IMR-90 (cell line): ENCODE data around the gene CNPPD1. TPM values are rescaled to one million over a fixed set of nuclear protein-coding genes. Genes with fewer than 3 reads are reported as not detected.

Experiments used
- ATAC-seq: fragments of 200-7000 bp; cut with Tn5 transposase; 2 replicates; pipeline ENCODE4 v1.9.1; 2020; ENCODE audit warnings: low read depth, mild to moderate bottlenecking, moderate library complexity
- BruUV-seq: library from RNA; stranded (reverse); fragments of 400-500 nt; replicated peaks from 2 replicates; lab custom pipeline; 2021; lab: Mats Ljungman, UMichigan
- CTCF ChIA-PET: fragments of 300-600 bp; formaldehyde crosslinking; extraction: SDS; loops from one replicate; lab custom pipeline; 2021; ENCODE audit warnings: antibody characterized with exemption; lab: Yijun Ruan, JAX
- POLR2A ChIA-PET: fragments of 300-600 bp; sonication (Branson Sonifier 250); formaldehyde crosslinking; loops from one replicate; lab custom pipeline; 2022; ENCODE audit warnings: antibody characterized with exemption; ENCODE audit not compliant: unreplicated experiment; lab: Charles Lee
- DNase-seq: peaks from one replicate; pipeline ENCODE4 v3.0.0; 2013
- H2AFZ ChIP-seq: replicated peaks from 2 replicates; pipeline ENCODE3; 2013; ENCODE audit warnings: low read length, mild to moderate bottlenecking; ENCODE audit not compliant: poor library complexity
- H2AK5ac ChIP-seq: 2 replicates; pipeline ENCODE4 v1.6.1; 2013; ENCODE audit warnings: low read depth, low read length, inconsistent platforms
- H2AK9ac ChIP-seq: replicated peaks from 2 replicates; pipeline ENCODE3; 2013; ENCODE audit warnings: mild to moderate bottlenecking, low read depth, low read length, moderate library complexity; ENCODE audit not compliant: poor library complexity
- H2BK120ac ChIP-seq: 2 replicates; pipeline ENCODE4 v1.6.1; 2013; ENCODE audit warnings: low read depth, low read length, inconsistent platforms
- H2BK15ac ChIP-seq: 3 replicates; pipeline ENCODE4 v1.6.1; 2013; ENCODE audit warnings: low read depth, low read length, inconsistent platforms
- H2BK20ac ChIP-seq: 2 replicates; pipeline ENCODE4 v1.6.1; 2013; ENCODE audit warnings: low read depth, mild to moderate bottlenecking, inconsistent platforms, low read length, moderate library complexity
- H2BK5ac ChIP-seq: 2 replicates; pipeline ENCODE4 v1.6.1; 2013; ENCODE audit warnings: mild to moderate bottlenecking, low read depth, low read length, inconsistent platforms; ENCODE audit not compliant: poor library complexity, severe bottlenecking
- H3K14ac ChIP-seq: replicated peaks from 2 replicates; pipeline ENCODE4 v1.6.1; 2013; ENCODE audit warnings: low read depth, low read length, inconsistent platforms
- H3K18ac ChIP-seq: 2 replicates; pipeline ENCODE4 v1.6.1; 2013; ENCODE audit warnings: low read depth, low read length, control low read depth
- H3K23ac ChIP-seq: 2 replicates; pipeline ENCODE4 v1.6.1; 2013; ENCODE audit warnings: low read depth, low read length, inconsistent platforms
- H3K27ac ChIP-seq: 2 replicates; pipeline ENCODE4 v1.5.1; 2013; ENCODE audit warnings: mild to moderate bottlenecking, control low read depth, low read length; ENCODE audit not compliant: insufficient read depth
- H3K27me3 ChIP-seq: 2 replicates; pipeline ENCODE4 v1.6.1; 2013; ENCODE audit warnings: low read length; ENCODE audit not compliant: control insufficient read depth, insufficient read depth
- H3K36me3 ChIP-seq: 2 replicates; pipeline ENCODE4 v1.6.1; 2013; ENCODE audit warnings: low read length, mixed read lengths; ENCODE audit not compliant: control insufficient read depth, insufficient read depth
- H3K4ac ChIP-seq: 2 replicates; pipeline ENCODE4 v1.6.1; 2013; ENCODE audit warnings: low read depth, low read length, inconsistent platforms
- H3K4me1 ChIP-seq: 2 replicates; pipeline ENCODE4 v1.6.1; 2013; ENCODE audit warnings: low read length, mixed read lengths; ENCODE audit not compliant: control insufficient read depth, insufficient read depth
- H3K4me2 ChIP-seq: 2 replicates; pipeline ENCODE4 v1.6.1; 2013; ENCODE audit warnings: low read depth, mild to moderate bottlenecking, control low read depth, low read length, moderate library complexity
- H3K4me3 ChIP-seq: 2 replicates; pipeline ENCODE4 v1.5.1; 2013; ENCODE audit warnings: low read depth, mild to moderate bottlenecking, control low read depth, low read length, moderate library complexity; ENCODE audit not compliant: insufficient read depth
- H3K56ac ChIP-seq: 2 replicates; pipeline ENCODE4 v1.6.1; 2013; ENCODE audit warnings: low read length, inconsistent platforms; ENCODE audit not compliant: insufficient read depth; ENCODE audit errors: extremely low read depth
- H3K79me1 ChIP-seq, 2 experiments: 2 replicates each; pipeline ENCODE4 v1.6.1; 2013; ENCODE audit warnings: low read length in 2 of 2, inconsistent platforms in 1 of 2, low read depth in 1 of 2
- H3K9ac ChIP-seq: 2 replicates; pipeline ENCODE4 v1.6.1; 2013; ENCODE audit warnings: low read depth, low read length, control low read depth
- H3K9me1 ChIP-seq: 2 replicates; pipeline ENCODE4 v1.6.1; 2013; ENCODE audit warnings: low read length, inconsistent platforms; ENCODE audit not compliant: insufficient read depth
- H3K9me3 ChIP-seq: 2 replicates; pipeline ENCODE4 v1.6.1; 2013; ENCODE audit warnings: low read length; ENCODE audit not compliant: control insufficient read depth, insufficient read depth
- H4K20me1 ChIP-seq: 2 replicates; pipeline ENCODE4 v1.6.1; 2013; ENCODE audit warnings: low read length, inconsistent platforms; ENCODE audit not compliant: insufficient read depth
- H4K5ac ChIP-seq: 2 replicates; pipeline ENCODE4 v1.6.1; 2013; ENCODE audit warnings: mild to moderate bottlenecking, low read depth, low read length, control low read depth
- H4K8ac ChIP-seq, 2 experiments: 2 replicates each; pipeline ENCODE4 v1.6.1; 2013; ENCODE audit warnings: low read depth in 2 of 2, low read length in 2 of 2, control low read depth in 1 of 2, inconsistent platforms in 1 of 2
- H4K91ac ChIP-seq: 2 replicates; pipeline ENCODE4 v1.6.1; 2013; ENCODE audit warnings: low read depth, low read length, inconsistent platforms; ENCODE audit not compliant: insufficient read depth
- BHLHE40 ChIP-seq: fragments of 150-350 bp; IDR thresholded peaks from 2 replicates; pipeline ENCODE4 v1.6.1; 2016; ENCODE audit warnings: mild to moderate bottlenecking, low read depth, low read length
- CEBPB ChIP-seq: IDR thresholded peaks from 2 replicates; pipeline ENCODE4 v1.6.1; 2012; ENCODE audit warnings: low read depth, low read length, improper control_type of control experiment
- CHD1 ChIP-seq: IDR thresholded peaks from 2 replicates; pipeline ENCODE4 v1.6.1; 2012; ENCODE audit warnings: low read depth, low read length, improper control_type of control experiment
- CTCF ChIP-seq: conservative IDR thresholded peaks from 2 replicates; pipeline ENCODE4 v1.5.1; 2012; ENCODE audit warnings: mild to moderate bottlenecking, low read depth, low read length, improper control_type of control experiment
- ELK1 ChIP-seq: fragments of 150-350 bp; IDR thresholded peaks from 2 replicates; pipeline ENCODE4 v1.6.1; 2016; ENCODE audit warnings: low read depth, mild to moderate bottlenecking, low read length, moderate library complexity, borderline replicate concordance
- FOS ChIP-seq: fragments of 150-350 bp; IDR thresholded peaks from 2 replicates; pipeline ENCODE4 v1.6.1; 2016; ENCODE audit warnings: low read depth, low read length
- MAFK ChIP-seq: IDR thresholded peaks from 2 replicates; pipeline ENCODE4 v1.6.1; 2012; ENCODE audit warnings: low read depth, low read length, improper control_type of control experiment
- MAZ ChIP-seq: IDR thresholded peaks from 2 replicates; pipeline ENCODE4 v1.6.1; 2012; ENCODE audit warnings: low read depth, mild to moderate bottlenecking, low read length, improper control_type of control experiment, moderate library complexity, borderline replicate concordance
- MXI1 ChIP-seq: IDR thresholded peaks from 2 replicates; pipeline ENCODE4 v1.6.1; 2012; ENCODE audit warnings: low read depth, mild to moderate bottlenecking, low read length, moderate library complexity, borderline replicate concordance
- POLR2A ChIP-seq: IDR thresholded peaks from 2 replicates; pipeline ENCODE4 v1.6.1; 2012; ENCODE audit warnings: mild to moderate bottlenecking, low read depth, low read length
- RCOR1 ChIP-seq: IDR thresholded peaks from 2 replicates; pipeline ENCODE4 v1.6.1; 2012; ENCODE audit warnings: mild to moderate bottlenecking, low read length, improper control_type of control experiment; ENCODE audit not compliant: insufficient replicate concordance
- RFX5 ChIP-seq: IDR thresholded peaks from 2 replicates; pipeline ENCODE4 v1.8.0; 2012; ENCODE audit warnings: low read depth, mild to moderate bottlenecking, low read length, moderate library complexity
- SMC3 ChIP-seq: fragments of 150-350 bp; IDR thresholded peaks from 2 replicates; pipeline ENCODE4 v1.6.1; 2016; ENCODE audit warnings: low read depth, mild to moderate bottlenecking, antibody characterized with exemption, low read length, moderate library complexity
- WGBS, 2 experiments: methylation state at CpG; one replicate each; pipeline versions ENCODE4 v1.1.5 to v1.1.7; 2013; ENCODE audit warnings: missing lambda C conversion rate in 2 of 2; ENCODE audit not compliant: insufficient read length in 1 of 2; ENCODE audit errors: extremely low coverage in 2 of 2; 5-methylcytosine and 5-hydroxymethylcytosine counted together
- dilution Hi-C: fragments of 300-500 bp; cut with HindIII; formaldehyde crosslinking; loops from one replicate; pipeline ENCODE4 v1.14.3; 2018; ENCODE audit warnings: low sequenced_read_pairs; ENCODE audit not compliant: unreplicated experiment
- in situ Hi-C: fragments of 300-500 bp; cut with MboI; formaldehyde crosslinking; loops from 3 replicates; pipeline ENCODE4 v1.14.3; 2019; ENCODE audit warnings: low sequenced_read_pairs, inconsistent platforms, mixed read lengths
- intact Hi-C: fragments of 100-400 bp; cut with micrococcal nuclease; formaldehyde crosslinking; loops from 2 replicates; pipeline ENCODE4 v1.10.0; 2022
- polyA plus RNA-seq, 3 experiments: library from polyadenylated mRNA; depleted of rRNA; stranded (reverse); fragments of >200 nt; gene quantifications; 2 replicates each; pipeline ENCODE4 v1.2.3, GENCODE V29; 2012; ENCODE audit warnings: low replicate concordance in 1 of 3
- total RNA-seq: library from RNA; depleted of rRNA; stranded (reverse); fragments of >200 nt; gene quantifications from 2 replicates; pipeline ENCODE4 v1.2.3, GENCODE V29; 2012

Gene CNPPD1
- total and polyA plus RNA-seq, 2 of the 4 experiments (the other 2 are of a cell fraction), result 11.1 to 29.2 TPM

- Histone ChIP-seq H3K4me3 (no peak overlapping the region), H2AFZ (no peak overlapping the region), H4K8ac (no peak overlapping the region), H3K4ac (no peak overlapping the region), H3K14ac (no peak overlapping the region), H2BK120ac (no peak overlapping the region), H3K23ac (no peak overlapping the region), H3K18ac (no peak overlapping the region), H4K91ac (no peak overlapping the region), H3K27me3 (no peaks in the 10 kb centered on the region), H2AK9ac (no peak overlapping the region), H3K27ac (no peak overlapping the region), H3K9me1 (peaks cover 9% of the 10 kb centered on the region), H4K20me1 (peaks cover 3% of the 10 kb centered on the region; the same call in 1 of the 2 replicates), H2BK20ac (no peak overlapping the region), H3K4me2 (no peak overlapping the region), H2AK5ac (no peak overlapping the region), H4K5ac (no peak overlapping the region), H3K56ac (no peak overlapping the region), H3K36me3 (no peaks in the 10 kb centered on the region), H2BK15ac (no peak overlapping the region), H3K4me1 (peaks cover 12% of the 10 kb centered on the region), H3K79me1 (no peaks in the 10 kb centered on the region; a peak in 1 of 4 replicates), H3K9ac (no peak overlapping the region), H3K9me3 (no peaks in the 10 kb centered on the region), H2BK5ac (no peak overlapping the region)
- dilution Hi-C loops (no loop called here), intact Hi-C loops (no loop called here), in situ Hi-C loops (no loop called here)
- ATAC-seq (no peak), DNase-seq (no peak)
- BruUV-seq, result no TSS peak
- CTCF ChIA-PET, result interaction anchor here (0.6 to 1.4 kb wide), 4 partner anchors 16 to 344 kb away, joined by 3 to 6 read pairs (median 3); no protein-coding TSS in a partner anchor
- WGBS, 2 experiments, result 100% methylated on average over 1 of the region's 5 CpGs; no CpG with 5 or more reads in 1 of the 2 experiments
- POLR2A ChIA-PET, result no interaction called here
- TF ChIP-seq CEBPB, result no peak
- no peak for TF ChIP-seq CTCF
- no peak for TF ChIP-seq MAZ
- no peak for TF ChIP-seq MAFK
- no peak for TF ChIP-seq CHD1
- no peak for TF ChIP-seq RCOR1
- no peak for TF ChIP-seq ELK1
- no peak for TF ChIP-seq BHLHE40
- no peak for TF ChIP-seq RFX5
- TF ChIP-seq SMC3, result no peak
- no peak for TF ChIP-seq POLR2A
- TF ChIP-seq MXI1, result no peak
- no peak for TF ChIP-seq FOS
Measured at GRCh38 chr2:219122202-219122980, 54.3 kb downstream of the CNPPD1 start.
